H1 (cell line): ENCODE results near the gene ZNF48. TPM values are rescaled to one million over a fixed set of nuclear protein-coding genes. Genes with fewer than 3 reads are reported as not detected.

Source experiments
- CTCF ChIA-PET: fragments of 300-600 bp; sonication (Branson Sonifier 250); formaldehyde crosslinking; loops from one replicate; lab custom pipeline; 2021; ENCODE audit not compliant: partially characterized antibody; lab: Charles Lee
- POLR2A ChIA-PET: fragments of 300-600 bp; sonication (Branson Sonifier 250); formaldehyde crosslinking; loops from one replicate; lab custom pipeline; 2021; ENCODE audit warnings: inconsistent platforms; ENCODE audit not compliant: partially characterized antibody; lab: Charles Lee
- DNase-seq, 2 experiments: peaks; one replicate each; pipeline versions ENCODE4 v3.0.0 to v3.0.0-alpha.2; 2010 to 2022; ENCODE audit warnings: low spot score in 2 of 2, low read depth in 1 of 2, mixed read lengths in 1 of 2
- FAIRE-seq: peaks from 2 replicates; lab custom pipeline; 2011; peaks lifted over from hg19 to GRCh38; lab: Jason Lieb, UNC
- H2AFZ ChIP-seq: 2 replicates; pipeline ENCODE4 v1.8.1; 2012; ENCODE audit warnings: low read length, inconsistent platforms
- H2AK5ac ChIP-seq: 2 replicates; pipeline ENCODE4 v1.6.1; 2013; ENCODE audit warnings: low read depth, low read length
- H2BK120ac ChIP-seq: replicated peaks from 2 replicates; pipeline ENCODE3; 2013; ENCODE audit warnings: low read depth, low read length, inconsistent platforms
- H2BK12ac ChIP-seq: 2 replicates; pipeline ENCODE4 v1.6.1; 2013; ENCODE audit warnings: low read depth, low read length
- H2BK15ac ChIP-seq: 2 replicates; pipeline ENCODE4 v1.6.1; 2013; ENCODE audit warnings: low read length
- H2BK20ac ChIP-seq: 2 replicates; pipeline ENCODE4 v1.6.1; 2013; ENCODE audit warnings: low read length
- H2BK5ac ChIP-seq: 2 replicates; pipeline ENCODE4 v1.6.1; 2013; ENCODE audit warnings: low read depth, low read length
- H3K14ac ChIP-seq: 2 replicates; pipeline ENCODE4 v1.6.1; 2013; ENCODE audit warnings: inconsistent platforms; ENCODE audit not compliant: insufficient read length
- H3K18ac ChIP-seq: 2 replicates; pipeline ENCODE4 v1.6.1; 2013; ENCODE audit warnings: low read length; ENCODE audit errors: extremely low read depth
- H3K23ac ChIP-seq: 2 replicates; pipeline ENCODE4 v1.6.1; 2013; ENCODE audit warnings: inconsistent platforms; ENCODE audit not compliant: insufficient read length
- H3K23me2 ChIP-seq: 2 replicates; pipeline ENCODE4 v1.6.1; 2013; ENCODE audit warnings: low read depth, low read length
- H3K27ac ChIP-seq: 2 replicates; pipeline ENCODE4 v1.6.1; 2011; ENCODE audit warnings: low read depth, low read length, inconsistent platforms
- H3K27me3 ChIP-seq, 4 experiments: replicated peaks in 1 of 4; 1 replicate in 1 of 4; 2 replicates in 3 of 4; pipeline versions ENCODE4 v1.6.1 to v1.8.1; 2011 to 2013; ENCODE audit warnings: low read length in 3 of 4, mild to moderate bottlenecking in 3 of 4, inconsistent platforms in 2 of 4, mixed read lengths in 2 of 4, moderate library complexity in 1 of 4; ENCODE audit not compliant: control insufficient read depth in 3 of 4, insufficient read depth in 3 of 4; ENCODE audit errors: extremely low read depth in 1 of 4
- H3K36me3 ChIP-seq, 4 experiments: 2 replicates each; pipeline versions ENCODE4 v1.6.1 to v1.8.1; 2011 to 2013; ENCODE audit warnings: mild to moderate bottlenecking in 4 of 4, low read length in 3 of 4, moderate library complexity in 2 of 4, control low read depth in 1 of 4, inconsistent platforms in 1 of 4; ENCODE audit not compliant: insufficient read depth in 4 of 4, control insufficient read depth in 2 of 4
- H3K4ac ChIP-seq: replicated peaks from 2 replicates; pipeline ENCODE3; 2013; ENCODE audit warnings: low read length, low read depth, mixed read lengths, inconsistent platforms; ENCODE audit not compliant: insufficient read length
- H3K4me1 ChIP-seq, 4 experiments: replicated peaks in 1 of 4; 1 replicate in 1 of 4; 2 replicates in 3 of 4; pipeline versions ENCODE4 v1.6.1 to v1.8.1; 2011 to 2013; ENCODE audit warnings: low read length in 3 of 4, inconsistent platforms in 2 of 4, mixed read lengths in 1 of 4; ENCODE audit not compliant: insufficient read depth in 4 of 4, control insufficient read depth in 3 of 4
- H3K4me2 ChIP-seq, 2 experiments: 2 replicates each; pipeline versions ENCODE4 v1.6.1 to v1.8.1; 2011 to 2013; ENCODE audit warnings: low read depth in 2 of 2, low read length in 2 of 2, control low read depth in 1 of 2, inconsistent platforms in 1 of 2, mild to moderate bottlenecking in 1 of 2; ENCODE audit not compliant: insufficient read depth in 1 of 2
- H3K4me3 ChIP-seq, 4 experiments: fragments of 200-600, 300-600 bp in 1 of 4; sonication (generic), shearing (Covaris generic), sonication (Bioruptor Twin) in 1 of 4; 2 replicates each; pipeline versions ENCODE4 v1.5.1 to v1.8.1; 2011 to 2016; ENCODE audit warnings: low read length in 4 of 4, low read depth in 3 of 4, control low read depth in 2 of 4, inconsistent platforms in 2 of 4, mild to moderate bottlenecking in 2 of 4, mixed read lengths in 1 of 4, moderate library complexity in 1 of 4; ENCODE audit not compliant: insufficient read depth in 2 of 4; ENCODE audit errors: extremely low read depth in 1 of 4
- H3K56ac ChIP-seq: replicated peaks from 2 replicates; pipeline ENCODE3; 2013; ENCODE audit warnings: low read depth, mild to moderate bottlenecking, mixed read lengths, low read length, inconsistent platforms; ENCODE audit not compliant: insufficient read length
- H3K79me1 ChIP-seq: 2 replicates; pipeline ENCODE4 v1.6.1; 2013; ENCODE audit warnings: low read depth, low read length, control low read depth
- H3K79me2 ChIP-seq, 2 experiments: 2 replicates each; pipeline versions ENCODE4 v1.6.1 to v1.8.1; 2012 to 2013; ENCODE audit warnings: low read length in 2 of 2, mild to moderate bottlenecking in 2 of 2, inconsistent platforms in 1 of 2; ENCODE audit not compliant: insufficient read depth in 2 of 2, control insufficient read depth in 1 of 2
- H3K9ac ChIP-seq, 4 experiments: replicated peaks in 1 of 4; 1 replicate in 1 of 4; 2 replicates in 3 of 4; pipeline versions ENCODE4 v1.6.1 to v1.8.1; 2011 to 2013; ENCODE audit warnings: low read depth in 3 of 4, low read length in 3 of 4, control low read depth in 2 of 4, mild to moderate bottlenecking in 2 of 4, moderate library complexity in 2 of 4, inconsistent platforms in 1 of 4; ENCODE audit errors: extremely low read depth in 1 of 4
- H3K9me3 ChIP-seq, 2 experiments: 2 replicates each; pipeline versions ENCODE4 v1.6.1 to v1.8.1; 2012 to 2013; ENCODE audit warnings: mild to moderate bottlenecking in 2 of 2, moderate library complexity in 2 of 2, control low read depth in 1 of 2, inconsistent platforms in 1 of 2, low read depth in 1 of 2, low read length in 1 of 2, mixed read lengths in 1 of 2; ENCODE audit not compliant: insufficient read depth in 2 of 2
- H4K20me1 ChIP-seq, 2 experiments: replicated peaks in 1 of 2; 2 replicates each; pipeline versions ENCODE3 to v1.8.1; 2011 to 2013; ENCODE audit warnings: inconsistent platforms in 2 of 2, low read length in 2 of 2, mild to moderate bottlenecking in 1 of 2; ENCODE audit not compliant: insufficient read depth in 2 of 2, control insufficient read depth in 1 of 2
- H4K5ac ChIP-seq: 2 replicates; pipeline ENCODE4 v1.6.1; 2013; ENCODE audit warnings: low read length, low read depth, mixed read lengths, inconsistent platforms; ENCODE audit not compliant: insufficient read length
- H4K8ac ChIP-seq: 2 replicates; pipeline ENCODE4 v1.8.0; 2013; ENCODE audit warnings: mild to moderate bottlenecking, moderate library complexity, low read length, inconsistent platforms; ENCODE audit not compliant: insufficient read depth; ENCODE audit errors: extremely low read depth
- H4K91ac ChIP-seq: replicated peaks from 2 replicates; pipeline ENCODE3; 2013; ENCODE audit warnings: low read length, mixed read lengths, inconsistent platforms; ENCODE audit not compliant: insufficient read length
- CBX5 ChIP-seq: fragments of 300-800, 300-1000 bp; sonication (generic); IDR thresholded peaks from 2 replicates; pipeline ENCODE4 v1.7.1; 2016; ENCODE audit warnings: antibody characterized with exemption, low read length, low read depth
- CBX8 ChIP-seq: fragments of 300-800, 300-1000 bp; sonication (generic); IDR thresholded peaks from 2 replicates; pipeline ENCODE4 v1.7.1; 2016; ENCODE audit warnings: low read depth, low read length, borderline replicate concordance
- SIX5 ChIP-seq: IDR thresholded peaks from 2 replicates; pipeline ENCODE4 v1.6.1; 2011; ENCODE audit warnings: mild to moderate bottlenecking, low read depth, low read length
- TAF7 ChIP-seq: optimal IDR thresholded peaks from 2 replicates; pipeline ENCODE3; 2011; ENCODE audit warnings: low read depth, mild to moderate bottlenecking, inconsistent platforms, low read length, moderate library complexity, borderline replicate concordance
- TBP ChIP-seq: IDR thresholded peaks from 2 replicates; pipeline ENCODE4 v1.6.1; 2011; ENCODE audit warnings: low read depth, low read length, improper control_type of control experiment
- WGBS, 2 experiments: shearing (Covaris generic) in 1 of 2; methylation state at CpG; one replicate each; pipeline versions ENCODE4 v1.1.6 to v1.1.7; 2013 to 2015; ENCODE audit warnings: low lambda C conversion rate in 2 of 2, mixed read lengths in 2 of 2, inconsistent platforms in 1 of 2, low coverage in 1 of 2, missing lambda C conversion rate in 1 of 2; ENCODE audit not compliant: insufficient replicate concordance in 2 of 2, insufficient coverage in 1 of 2, insufficient read length in 1 of 2; ENCODE audit errors: extremely low coverage in 1 of 2, missing lambda C conversion rate in 1 of 2; 5-methylcytosine and 5-hydroxymethylcytosine counted together
- polyA plus RNA-seq, 7 experiments: library from polyadenylated mRNA; depleted of rRNA in 3 of 7; stranded (reverse) in 5 of 7; unstranded in 2 of 7; fragments of >200 nt in 5 of 7; fragments of 200-250 nt in 2 of 7; gene quantifications; 1 replicate in 5 of 7; 2 replicates in 1 of 7; 4 replicates in 1 of 7; pipeline versions ENCODE4 v1.2.1 to v1.2.3, GENCODE V29; 2011 to 2013; ENCODE audit warnings: missing spikeins in 2 of 7, mixed read lengths in 2 of 7
- total RNA-seq: library from RNA; stranded (reverse); fragmentation: NEBNext Ultra II Directional; extraction: Animal tissue kit (Norgen Biotek cat#: 25700); gene quantifications from 2 replicates; pipeline ENCODE4 v1.2.1, GENCODE V29; 2021
- TF ChIP-seq, protein P1 (sequence below): IDR thresholded peaks from 2 replicates; pipeline ENCODE4 v1.6.1; 2011; ENCODE audit warnings: low read depth, mild to moderate bottlenecking, low read length; ENCODE audit not compliant: insufficient read depth
- TF ChIP-seq, protein P2 (sequence below), 3 experiments: IDR thresholded peaks; 1 replicate in 2 of 3; 2 replicates in 1 of 3; pipeline versions ENCODE4 v1.5.1 to v1.6.1; 2011; ENCODE audit warnings: low read length in 3 of 3, mild to moderate bottlenecking in 3 of 3, inconsistent platforms in 2 of 3, low read depth in 1 of 3, moderate library complexity in 1 of 3; ENCODE audit not compliant: insufficient read depth in 1 of 3; ENCODE audit errors: control extremely low read depth in 1 of 3

ZNF48 gene
- total and polyA plus RNA-seq, 2 of the 8 experiments (the other 6 are each of a cell fraction or from before 2014, with no cell fraction given), result 30.4 to 41.2 TPM

DNA sequence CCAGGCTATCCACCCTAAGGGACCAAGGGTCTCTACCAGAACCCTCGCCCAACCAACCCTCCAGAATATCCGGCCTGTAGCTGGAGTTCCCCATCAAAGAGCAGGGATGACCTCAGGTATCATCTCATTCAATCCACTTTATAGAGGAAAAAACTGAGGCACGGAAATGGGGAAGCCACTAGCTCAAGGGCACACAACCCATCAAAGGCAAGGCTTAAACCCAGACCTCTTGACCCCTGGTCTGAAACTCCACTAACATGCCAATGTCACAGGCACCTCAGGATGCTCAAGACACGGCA is 26.5 kb upstream of the ZNF48 start:
- Histone ChIP-seq H3K79me1 (peaks cover 10% of the 10 kb centered on the region), H2AFZ (no peak overlapping the region), H4K20me1 (peaks cover 4 to 18% of the 10 kb centered on the region in 2 experiments), H2BK15ac (no peak overlapping the region), H4K5ac (no peak overlapping the region), H4K8ac (no peak overlapping the region), H3K56ac (no peak overlapping the region), H2AK5ac (no peak overlapping the region), H2BK5ac (no peak overlapping the region), H3K9ac (peak overlapping the region in 1 of 4 experiments; percentile 29; a peak in 1 of 7 replicates), H2BK20ac (no peak overlapping the region), H3K4me2 (peak overlapping the region; percentile 83 to 87), H2BK120ac (no peak overlapping the region), H3K79me2 (peaks cover 0 to 29% of the 10 kb centered on the region in 2 experiments; a peak in 2 of 4 replicates), H3K4me3 (peak overlapping the region; percentile 43 to 81 (median 52); a peak in 5 of 8 replicates), H3K9me3 (no peaks in the 10 kb centered on the region), H3K23ac (no peak overlapping the region), H3K27ac (no peak overlapping the region), H3K4ac (no peak overlapping the region), H3K4me1 (peaks cover 0 to 17% (median 11%) of the 10 kb centered on the region in 4 experiments; a peak in 6 of 7 replicates), H3K27me3 (no peaks in the 10 kb centered on the region), H3K14ac (no peak overlapping the region), H3K23me2 (peaks cover 10% of the 10 kb centered on the region; the same call in 1 of the 2 replicates), H2BK12ac (no peak overlapping the region; the same call in 1 of the 2 replicates), H4K91ac (no peak overlapping the region), H3K18ac (no peak overlapping the region), H3K36me3 (0 out of 8 replicates have a peak, but pooled peaks cover 0 to 4% (median 0%) of the 10 kb centered on the region in 4 experiments)
- no peak for FAIRE-seq
- TF ChIP-seq, protein P1, sequence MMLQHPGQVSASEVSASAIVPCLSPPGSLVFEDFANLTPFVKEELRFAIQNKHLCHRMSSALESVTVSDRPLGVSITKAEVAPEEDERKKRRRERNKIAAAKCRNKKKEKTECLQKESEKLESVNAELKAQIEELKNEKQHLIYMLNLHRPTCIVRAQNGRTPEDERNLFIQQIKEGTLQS, result no peak
- no peak for TF ChIP-seq CBX8
- TF ChIP-seq TBP, result no peak
- no peak for TF ChIP-seq TAF7
- TF ChIP-seq, protein P2, sequence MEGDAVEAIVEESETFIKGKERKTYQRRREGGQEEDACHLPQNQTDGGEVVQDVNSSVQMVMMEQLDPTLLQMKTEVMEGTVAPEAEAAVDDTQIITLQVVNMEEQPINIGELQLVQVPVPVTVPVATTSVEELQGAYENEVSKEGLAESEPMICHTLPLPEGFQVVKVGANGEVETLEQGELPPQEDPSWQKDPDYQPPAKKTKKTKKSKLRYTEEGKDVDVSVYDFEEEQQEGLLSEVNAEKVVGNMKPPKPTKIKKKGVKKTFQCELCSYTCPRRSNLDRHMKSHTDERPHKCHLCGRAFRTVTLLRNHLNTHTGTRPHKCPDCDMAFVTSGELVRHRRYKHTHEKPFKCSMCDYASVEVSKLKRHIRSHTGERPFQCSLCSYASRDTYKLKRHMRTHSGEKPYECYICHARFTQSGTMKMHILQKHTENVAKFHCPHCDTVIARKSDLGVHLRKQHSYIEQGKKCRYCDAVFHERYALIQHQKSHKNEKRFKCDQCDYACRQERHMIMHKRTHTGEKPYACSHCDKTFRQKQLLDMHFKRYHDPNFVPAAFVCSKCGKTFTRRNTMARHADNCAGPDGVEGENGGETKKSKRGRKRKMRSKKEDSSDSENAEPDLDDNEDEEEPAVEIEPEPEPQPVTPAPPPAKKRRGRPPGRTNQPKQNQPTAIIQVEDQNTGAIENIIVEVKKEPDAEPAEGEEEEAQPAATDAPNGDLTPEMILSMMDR (IDR thresholded peaks at IDR 0.05; ENCODE audit: control extremely low read depth in 1 of 3, insufficient read depth in 1 of 3, low read depth in 1 of 3, low read length in 3 of 3), result no peak
- TF ChIP-seq CBX5, result no peak
- no peak for TF ChIP-seq SIX5
- WGBS, 2 experiments, result 81% methylated on average over 4 of the region's 4 CpGs; no CpG with 5 or more reads in 1 of the 2 experiments
- POLR2A ChIA-PET, result interaction anchor here (0.6 to 6.9 kb wide), 6 partner anchors 10 to 130 kb away, joined by 3 to 79 read pairs (median 4); partner anchors contain the start of genes CD2BP2 and ZNF771
- CTCF ChIA-PET, result interaction anchor here (1.1 to 1.9 kb wide), 5 partner anchors 9 to 61 kb away, joined by 3 to 11 read pairs (median 3); partner anchors contain the start of gene DCTPP1
- DNase-seq, result no peak
